Nephron (organoid): ENCODE data around the gene FAM204A.

Source experiments
- H3K27ac Mint-ChIP-seq, 3 experiments: 2 replicates each; pipeline ENCODE4 v1.8.0; 2020; ENCODE audit warnings: mixed read lengths in 3 of 3, mild to moderate bottlenecking in 2 of 3, moderate library complexity in 1 of 3
- H3K27me3 Mint-ChIP-seq: 2 replicates; pipeline ENCODE4 v1.8.0; 2021; ENCODE audit warnings: low read depth, mild to moderate bottlenecking, moderate library complexity, mixed read lengths
- H3K36me3 Mint-ChIP-seq: 2 replicates; pipeline ENCODE4 v1.8.0; 2020; ENCODE audit warnings: low read depth, mixed read lengths
- H3K4me1 Mint-ChIP-seq: 2 replicates; pipeline ENCODE4 v1.8.0; 2020; ENCODE audit warnings: mixed read lengths
- H3K4me3 Mint-ChIP-seq, 3 experiments: 2 replicates each; pipeline ENCODE4 v1.8.0; 2020; ENCODE audit warnings: mild to moderate bottlenecking in 3 of 3, mixed read lengths in 3 of 3, moderate library complexity in 2 of 3
- H3K9me3 Mint-ChIP-seq: 2 replicates; pipeline ENCODE4 v1.8.0; 2020; ENCODE audit warnings: mixed read lengths
- CTCF ChIP-seq, 3 experiments: fragments of 200-600 bp; sonication (generic); IDR thresholded peaks; one replicate each; pipeline ENCODE4 v1.5.0; 2021; ENCODE audit warnings: antibody characterized with exemption in 3 of 3; ENCODE audit not compliant: unreplicated experiment in 3 of 3

Gene FAM204A

GRCh38 chr10:118277871-118278270 is 64.3 kb downstream of the FAM204A start:
- Mint-ChIP-seq H3K9me3 (peaks cover 16% of the 10 kb centered on the region), H3K27ac (no peak overlapping the region), H3K27me3 (no peaks in the 10 kb centered on the region), H3K36me3 (no peaks in the 10 kb centered on the region), H3K4me3 (no peak overlapping the region), H3K4me1 (no peaks in the 10 kb centered on the region)
- TF ChIP-seq CTCF (IDR thresholded peaks at IDR 0.05; ENCODE audit: unreplicated experiment in 3 of 3) = no peak

DNA sequence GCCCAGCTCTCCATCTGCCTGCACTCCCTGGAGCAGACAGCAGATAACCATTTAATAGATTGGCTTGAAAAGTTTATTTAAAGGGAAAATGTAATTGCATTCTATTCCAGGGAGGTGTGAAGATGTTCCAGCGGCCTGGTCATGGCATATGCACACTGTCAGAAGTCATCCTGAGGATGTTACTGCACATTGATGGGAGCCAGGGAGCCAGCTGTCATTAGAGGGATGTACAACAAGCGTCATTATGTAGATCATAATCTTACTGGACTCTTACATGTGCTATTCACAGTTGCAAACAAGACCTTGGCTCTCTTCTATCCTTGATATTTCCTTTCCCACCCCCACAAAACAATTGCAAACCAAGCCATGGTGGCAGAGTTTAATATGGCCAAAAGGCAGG is 65.4 kb downstream of the FAM204A start:
- Mint-ChIP-seq H3K4me1 (peaks cover 9% of the 10 kb centered on the region), H3K36me3 (no peaks in the 10 kb centered on the region), H3K27me3 (no peaks in the 10 kb centered on the region), H3K9me3 (peaks cover 14% of the 10 kb centered on the region), H3K4me3 (no peak overlapping the region), H3K27ac (peak overlapping the region in 1 of 3 experiments; percentile 24)
- TF ChIP-seq CTCF (IDR thresholded peaks at IDR 0.05; ENCODE audit: unreplicated experiment in 3 of 3) = no peak

DNA sequence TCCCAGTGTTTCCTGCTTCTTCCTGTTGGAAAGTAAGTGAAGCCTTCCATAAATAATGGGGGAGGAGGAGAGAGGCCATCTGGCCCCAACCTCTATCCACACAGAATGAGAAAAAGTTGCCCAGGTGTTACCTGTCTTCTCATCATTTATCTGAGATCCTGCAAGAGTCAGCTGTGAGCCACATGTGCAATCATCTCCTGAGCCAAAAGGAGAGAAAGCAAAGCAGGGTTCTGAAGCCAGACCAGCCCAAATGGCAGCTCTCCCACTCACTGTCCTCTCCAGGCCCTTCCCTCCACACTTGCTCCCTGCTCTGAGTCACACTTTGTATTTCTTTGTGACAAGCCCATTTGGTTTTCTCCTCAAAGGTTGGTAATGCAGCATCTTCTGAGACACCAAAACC is 65.9 kb downstream of the FAM204A start:
- H3K4me3 Mint-ChIP-seq = no peak overlapping the region
- TF ChIP-seq CTCF (IDR thresholded peaks at IDR 0.05; ENCODE audit: unreplicated experiment in 3 of 3) = no peak
- peak overlapping the region in 1 of 3 experiments; percentile 24 for H3K27ac Mint-ChIP-seq

DNA sequence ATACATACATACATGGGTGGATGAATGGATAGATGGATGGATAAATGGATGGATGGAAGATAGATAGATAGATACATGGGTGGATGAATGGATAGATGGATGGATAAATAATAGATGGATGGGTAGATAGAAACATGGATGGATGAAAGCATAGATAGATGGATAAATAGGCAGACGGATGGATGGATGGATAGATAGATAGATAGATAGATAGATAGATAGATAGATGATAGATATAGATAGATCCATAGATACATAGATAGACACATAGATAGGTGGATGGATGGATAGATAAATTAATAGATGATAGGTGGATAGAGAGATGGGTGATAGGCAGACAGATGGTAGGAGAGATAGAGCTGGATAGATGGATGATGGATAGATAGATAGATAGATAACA is 68.5 kb downstream of the FAM204A start:
- Mint-ChIP-seq H3K27ac (no peak overlapping the region), H3K4me3 (no peak overlapping the region), H3K27me3 (no peaks in the 10 kb centered on the region), H3K9me3 (peaks cover 7% of the 10 kb centered on the region), H3K4me1 (peaks cover 17% of the 10 kb centered on the region), H3K36me3 (no peaks in the 10 kb centered on the region)
- no peak for TF ChIP-seq CTCF (IDR thresholded peaks at IDR 0.05; ENCODE audit: unreplicated experiment in 3 of 3)

More for the DNA sequence above, 65.9 kb downstream of the FAM204A start:
- no peaks in the 10 kb centered on the region for H3K27me3 Mint-ChIP-seq
- peaks cover 14% of the 10 kb centered on the region for H3K9me3 Mint-ChIP-seq
- no peaks in the 10 kb centered on the region for H3K36me3 Mint-ChIP-seq
- H3K4me1 Mint-ChIP-seq = peaks cover 13% of the 10 kb centered on the region

DNA sequence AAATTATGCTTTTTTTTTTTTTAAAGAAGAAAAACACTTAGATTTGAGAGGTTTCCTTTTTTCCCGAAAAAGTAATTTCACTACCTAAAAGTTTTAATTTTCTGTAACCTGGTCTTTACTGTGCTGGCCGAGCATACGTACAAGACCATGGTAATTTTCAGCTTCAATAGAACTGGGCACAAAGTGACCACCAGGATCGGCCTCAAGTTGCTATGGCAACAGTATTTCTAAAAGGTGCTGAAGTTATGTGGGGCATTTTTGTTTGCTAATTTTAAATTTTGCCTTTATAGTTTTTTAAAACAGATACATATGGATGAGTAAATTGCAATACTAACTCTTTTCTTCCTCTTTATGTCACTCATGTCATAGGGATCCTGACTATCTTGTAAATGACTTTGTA is 69.4 kb downstream of the FAM204A start:
- Mint-ChIP-seq H3K4me1 (peaks cover 17% of the 10 kb centered on the region), H3K4me3 (no peak overlapping the region), H3K36me3 (no peaks in the 10 kb centered on the region), H3K9me3 (peaks cover 3% of the 10 kb centered on the region), H3K27ac (peak overlapping the region in 1 of 3 experiments; percentile 82), H3K27me3 (no peaks in the 10 kb centered on the region)
- TF ChIP-seq CTCF (IDR thresholded peaks at IDR 0.05; ENCODE audit: unreplicated experiment in 3 of 3) = no peak

DNA sequence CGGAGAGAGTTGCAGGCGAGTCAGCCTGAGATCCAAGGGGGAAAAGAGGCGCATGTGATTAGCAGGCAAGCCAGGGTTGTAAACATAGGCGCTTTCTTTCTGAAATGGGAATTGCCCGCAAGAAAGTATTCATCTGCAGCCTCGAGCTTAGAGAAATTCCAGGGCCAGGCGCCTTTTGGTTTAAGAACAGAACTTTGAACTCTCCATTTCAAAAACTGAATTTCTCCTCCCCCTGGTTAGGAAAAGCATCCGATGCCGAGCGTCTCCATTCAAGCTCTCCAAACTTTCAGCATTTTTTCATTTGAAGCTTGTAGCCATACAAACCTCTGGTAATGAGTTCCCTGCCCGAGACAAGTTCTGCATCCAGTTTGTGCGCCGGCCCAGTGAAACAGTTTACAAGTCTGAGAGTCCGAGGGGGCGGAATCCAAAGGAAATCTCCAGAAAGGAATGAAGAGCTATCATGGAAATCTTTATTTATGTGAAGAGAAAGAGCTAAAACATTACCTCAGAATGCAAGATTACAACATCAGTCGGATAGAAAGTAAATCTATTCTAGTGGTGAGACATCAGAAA is 69.9 kb downstream of the FAM204A start:
- Mint-ChIP-seq H3K27ac (peak overlapping the region; percentile 75 to 84 (median 82)), H3K27me3 (no peaks in the 10 kb centered on the region), H3K4me1 (peaks cover 17% of the 10 kb centered on the region), H3K4me3 (peak overlapping the region; percentile 61 to 75 (median 63)), H3K36me3 (no peaks in the 10 kb centered on the region), H3K9me3 (peaks cover under 1% of the 10 kb centered on the region)
- no peak for TF ChIP-seq CTCF (IDR thresholded peaks at IDR 0.05; ENCODE audit: unreplicated experiment in 3 of 3)
